Trophoblast cell (in vitro differentiated cells and primary cell): ENCODE results near the gene ZBTB7C.

Experiments used
- DNase-seq, 2 donors: peaks; one replicate each; pipeline ENCODE4 v3.0.0-alpha.2; 2016
- H2AFZ ChIP-seq: 2 replicates; pipeline ENCODE4 v1.6.1; 2013; ENCODE audit warnings: low read length, moderate library complexity, mild to moderate bottlenecking; ENCODE audit not compliant: insufficient read depth, poor library complexity
- H2AK5ac ChIP-seq: 2 replicates; pipeline ENCODE4 v1.6.1; 2013; ENCODE audit warnings: mild to moderate bottlenecking, low read length
- H2BK120ac ChIP-seq: 2 replicates; pipeline ENCODE4 v1.6.1; 2013; ENCODE audit warnings: low read length, mild to moderate bottlenecking, moderate library complexity; ENCODE audit not compliant: insufficient read depth, poor library complexity
- H2BK12ac ChIP-seq: 2 replicates; pipeline ENCODE4 v1.6.1; 2013; ENCODE audit warnings: mild to moderate bottlenecking, low read length, moderate library complexity
- H2BK5ac ChIP-seq: 2 replicates; pipeline ENCODE4 v1.6.1; 2013; ENCODE audit warnings: low read length, low read depth, moderate library complexity, mild to moderate bottlenecking; ENCODE audit not compliant: poor library complexity
- H3K14ac ChIP-seq: 2 replicates; pipeline ENCODE4 v1.6.1; 2013; ENCODE audit warnings: mild to moderate bottlenecking, low read length
- H3K18ac ChIP-seq: 2 replicates; pipeline ENCODE4 v1.6.1; 2013; ENCODE audit warnings: mild to moderate bottlenecking, low read length
- H3K23ac ChIP-seq: 2 replicates; pipeline ENCODE4 v1.6.1; 2013; ENCODE audit warnings: low read length
- H3K27ac ChIP-seq: 2 replicates; pipeline ENCODE4 v1.5.1; 2013; ENCODE audit warnings: low read depth, mild to moderate bottlenecking, inconsistent platforms, low read length, moderate library complexity
- H3K27me3 ChIP-seq: 2 replicates; pipeline ENCODE4 v1.6.1; 2013; ENCODE audit warnings: inconsistent platforms, mild to moderate bottlenecking, low read length, moderate library complexity; ENCODE audit not compliant: insufficient read depth
- H3K36me3 ChIP-seq, 2 experiments: 1 replicate in 1 of 2; 2 replicates in 1 of 2; pipeline ENCODE4 v1.6.1; 2013; ENCODE audit warnings: low read length in 2 of 2, mild to moderate bottlenecking in 2 of 2, moderate library complexity in 1 of 2; ENCODE audit not compliant: insufficient read depth in 2 of 2, control insufficient read depth in 1 of 2
- H3K4ac ChIP-seq: 2 replicates; pipeline ENCODE4 v1.6.1; 2013; ENCODE audit warnings: low read depth, mild to moderate bottlenecking, low read length, moderate library complexity
- H3K4me1 ChIP-seq, 2 experiments: 1 replicate in 1 of 2; 2 replicates in 1 of 2; pipeline ENCODE4 v1.6.1; 2013; ENCODE audit warnings: low read length in 2 of 2, mild to moderate bottlenecking in 2 of 2, moderate library complexity in 1 of 2; ENCODE audit not compliant: insufficient read depth in 2 of 2, control insufficient read depth in 1 of 2
- H3K4me2 ChIP-seq: 2 replicates; pipeline ENCODE4 v1.6.1; 2013; ENCODE audit warnings: inconsistent platforms, mild to moderate bottlenecking, low read length, moderate library complexity
- H3K4me3 ChIP-seq: 2 replicates; pipeline ENCODE4 v1.5.1; 2013; ENCODE audit warnings: mild to moderate bottlenecking, low read depth, low read length, inconsistent platforms
- H3K79me1 ChIP-seq: one replicate; pipeline ENCODE4 v1.6.1; 2013; ENCODE audit warnings: low read length
- H3K79me2 ChIP-seq: 2 replicates; pipeline ENCODE4 v1.6.1; 2013; ENCODE audit warnings: low read length, mild to moderate bottlenecking; ENCODE audit not compliant: control insufficient read depth, insufficient read depth, poor library complexity
- H3K9ac ChIP-seq: 2 replicates; pipeline ENCODE4 v1.6.1; 2013; ENCODE audit warnings: mild to moderate bottlenecking, low read length
- H3K9me3 ChIP-seq: 2 replicates; pipeline ENCODE4 v1.6.1; 2013; ENCODE audit warnings: low read depth, mild to moderate bottlenecking, control low read depth, inconsistent platforms, low read length; ENCODE audit not compliant: insufficient read depth
- H4K12ac ChIP-seq: 2 replicates; pipeline ENCODE4 v1.6.1; 2013; ENCODE audit warnings: low read depth, mild to moderate bottlenecking, low read length, moderate library complexity
- H4K8ac ChIP-seq: 2 replicates; pipeline ENCODE4 v1.6.1; 2013; ENCODE audit warnings: low read depth, mild to moderate bottlenecking, low read length, moderate library complexity
- H4K91ac ChIP-seq: one replicate; pipeline ENCODE4 v1.6.1; 2013; ENCODE audit warnings: low read depth, mild to moderate bottlenecking, low read length, moderate library complexity
- WGBS: extraction: QIAGEN DNeasy Blood & Tissue Kit; methylation state at CpG from one replicate; pipeline ENCODE4 v1.1.7; 2013; ENCODE audit warnings: missing lambda C conversion rate; ENCODE audit not compliant: insufficient read length, insufficient coverage; ENCODE audit errors: extremely low coverage; 5-methylcytosine and 5-hydroxymethylcytosine counted together

ZBTB7C gene

DNA sequence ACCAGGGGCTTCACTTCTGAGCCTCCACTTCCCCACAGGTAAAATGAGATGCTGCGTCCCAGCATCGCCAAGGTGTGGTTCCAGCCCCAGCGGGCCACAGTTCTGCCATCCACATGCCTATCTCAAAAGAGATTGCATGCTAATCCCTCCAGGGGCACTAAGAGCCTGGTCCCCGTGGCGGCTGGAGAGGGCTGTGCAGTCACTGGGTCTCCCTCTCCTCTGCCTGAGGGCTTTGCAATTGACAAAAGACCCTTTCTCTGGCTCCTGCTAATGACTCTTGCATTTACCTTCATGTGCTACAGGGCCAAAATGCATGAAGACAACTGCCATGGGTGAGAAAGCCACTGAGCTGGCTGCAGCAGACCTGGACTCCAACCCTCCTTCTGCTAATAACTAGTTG is 18.5 kb downstream of the ZBTB7C start:
- H4K12ac ChIP-seq = no peak overlapping the region
- H3K4me1 ChIP-seq = peaks cover 8 to 9% of the 10 kb centered on the region in 2 experiments
- H3K4ac ChIP-seq = no peak overlapping the region
- no peak overlapping the region for H2BK120ac ChIP-seq
- no peak overlapping the region for H2AFZ ChIP-seq
- no peak overlapping the region for H3K18ac ChIP-seq
- no peak overlapping the region for H3K23ac ChIP-seq
- no peak overlapping the region for H2AK5ac ChIP-seq
- H3K27ac ChIP-seq = no peak overlapping the region
- peaks cover 4% of the 10 kb centered on the region for H3K79me1 ChIP-seq
- DNase-seq = no peak
- no peak overlapping the region for H3K4me3 ChIP-seq
- H2BK12ac ChIP-seq = no peak overlapping the region
- H4K8ac ChIP-seq = no peak overlapping the region
- no peak overlapping the region for H3K14ac ChIP-seq
- H3K9ac ChIP-seq = no peak overlapping the region
- no peak overlapping the region for H4K91ac ChIP-seq
- no CpG with 5 or more reads among the region's 5 CpGs for whole genome bisulfite sequencing
- no peak overlapping the region for H3K4me2 ChIP-seq
- no peaks in the 10 kb centered on the region for H3K9me3 ChIP-seq
- H3K27me3 ChIP-seq = no peaks in the 10 kb centered on the region
- no peaks in the 10 kb centered on the region for H3K36me3 ChIP-seq
- H2BK5ac ChIP-seq = no peak overlapping the region
- H3K79me2 ChIP-seq = no peaks in the 10 kb centered on the region

- no peaks in the 10 kb centered on the region for H3K36me3 ChIP-seq
- no peak overlapping the region for H2BK120ac ChIP-seq
- no peak overlapping the region for H3K9ac ChIP-seq
- no peaks in the 10 kb centered on the region for H3K9me3 ChIP-seq
- no peak overlapping the region for H4K12ac ChIP-seq
- H2BK12ac ChIP-seq = no peak overlapping the region
- no peak overlapping the region for H3K14ac ChIP-seq
- WGBS = no CpG with 5 or more reads among the region's 4 CpGs
- H2AFZ ChIP-seq = no peak overlapping the region
- no peak overlapping the region for H2BK5ac ChIP-seq
- peaks cover 8 to 9% of the 10 kb centered on the region in 2 experiments for H3K4me1 ChIP-seq
- no peak overlapping the region for H3K4me3 ChIP-seq
- H3K23ac ChIP-seq = no peak overlapping the region
- H3K79me1 ChIP-seq = peaks cover 4% of the 10 kb centered on the region
- no peak for DNase-seq
- no peak overlapping the region for H3K4me2 ChIP-seq
- H3K4ac ChIP-seq = no peak overlapping the region
- no peak overlapping the region for H4K8ac ChIP-seq
- no peaks in the 10 kb centered on the region for H3K27me3 ChIP-seq
- H3K27ac ChIP-seq = no peak overlapping the region
- no peak overlapping the region for H2AK5ac ChIP-seq
- no peak overlapping the region for H4K91ac ChIP-seq
- no peak overlapping the region for H3K18ac ChIP-seq
- no peaks in the 10 kb centered on the region for H3K79me2 ChIP-seq
These were observed 20.7 kb downstream of the ZBTB7C start for GRCh38 chr18:48388478-48388877.

- H3K79me2 ChIP-seq = no peaks in the 10 kb centered on the region
- H3K14ac ChIP-seq = no peak overlapping the region
- no peak overlapping the region for H2BK120ac ChIP-seq
- H3K27me3 ChIP-seq = no peaks in the 10 kb centered on the region
- H3K36me3 ChIP-seq = no peaks in the 10 kb centered on the region
- no peak overlapping the region for H2BK12ac ChIP-seq
- H4K8ac ChIP-seq = no peak overlapping the region
- DNase-seq = no peak
- no peak overlapping the region for H4K12ac ChIP-seq
- H3K23ac ChIP-seq = no peak overlapping the region
- no CpG with 5 or more reads among the region's 1 CpG for WGBS
- no peak overlapping the region for H2BK5ac ChIP-seq
- H3K4me1 ChIP-seq = peaks cover 8 to 9% of the 10 kb centered on the region in 2 experiments
- no peaks in the 10 kb centered on the region for H3K9me3 ChIP-seq
- no peak overlapping the region for H2AFZ ChIP-seq
- H3K79me1 ChIP-seq = peaks cover 2% of the 10 kb centered on the region
- no peak overlapping the region for H3K9ac ChIP-seq
- no peak overlapping the region for H3K27ac ChIP-seq
- no peak overlapping the region for H2AK5ac ChIP-seq
- H4K91ac ChIP-seq = no peak overlapping the region
- H3K4me2 ChIP-seq = no peak overlapping the region
- no peak overlapping the region for H3K18ac ChIP-seq
- no peak overlapping the region for H3K4me3 ChIP-seq
- H3K4ac ChIP-seq = no peak overlapping the region
These were observed 21.9 kb downstream of the ZBTB7C start for GRCh38 chr18:48387300-48387699.

- Histone ChIP-seq H3K4me2 (no peak overlapping the region), H3K36me3 (no peaks in the 10 kb centered on the region), H3K23ac (no peak overlapping the region), H4K8ac (no peak overlapping the region), H3K27ac (no peak overlapping the region), H2AK5ac (no peak overlapping the region), H3K4me1 (peaks cover 3 to 8% of the 10 kb centered on the region in 2 experiments), H3K4me3 (no peak overlapping the region), H2BK120ac (no peak overlapping the region), H3K27me3 (no peaks in the 10 kb centered on the region), H3K79me1 (peaks cover 2% of the 10 kb centered on the region), H3K14ac (no peak overlapping the region), H2BK12ac (no peak overlapping the region), H3K4ac (no peak overlapping the region), H3K18ac (no peak overlapping the region), H2BK5ac (no peak overlapping the region), H2AFZ (no peak overlapping the region), H3K9ac (peak overlapping the region; percentile 15), H3K79me2 (no peaks in the 10 kb centered on the region), H4K12ac (no peak overlapping the region), H3K9me3 (no peaks in the 10 kb centered on the region), H4K91ac (no peak overlapping the region)
- no peak for DNase-seq
- WGBS = no CpG with 5 or more reads among the region's 12 CpGs
These were observed 23.6 kb downstream of the ZBTB7C start for GRCh38 chr18:48385596-48385995.
